ENCODE data around the gene ASAH2. TPM values are rescaled to one million over a fixed set of nuclear protein-coding genes. Genes with fewer than 3 reads are reported as not detected.
A peak's percentile ranks its signal among the peaks of the same experiment; 100 is the strongest.

The ASAH2 gene
- total RNA-seq, 2 donors from 2014 or later, result 0.60 to 3.9 TPM

DNA sequence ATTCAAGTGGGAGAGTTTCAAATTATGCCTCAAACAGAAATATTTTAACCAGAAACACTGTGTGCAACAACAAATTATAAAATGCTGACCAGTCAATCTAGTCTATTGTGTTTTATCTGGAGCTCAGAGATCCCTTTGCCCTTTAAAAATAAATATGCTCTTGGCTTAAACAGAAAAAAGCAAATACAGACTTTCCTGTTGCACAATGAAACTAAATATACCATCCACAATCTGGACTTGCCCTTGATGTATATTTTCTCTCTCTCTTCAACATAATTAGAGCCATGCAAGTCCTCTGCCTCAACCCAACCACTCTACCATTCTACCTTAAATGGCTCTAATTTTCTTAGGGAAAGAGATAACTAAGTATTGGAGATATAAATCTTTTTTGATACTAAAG lies 34.9 kb downstream of the ASAH2 start:
- Mint-ChIP-seq H3K27me3 (ENCODE audit: low read depth) (peaks cover 28% of the 10 kb centered on the region), H3K36me3 (ENCODE audit: insufficient read depth in 2 of 2) (no peaks in the 10 kb centered on the region), H3K9me3 (no peaks in the 10 kb centered on the region), H3K4me1 (ENCODE audit: low read depth) (no peaks in the 10 kb centered on the region), H3K27ac (no peak overlapping the region), H3K4me3 (no peak overlapping the region)
- no peak for DNase-seq
- ATAC-seq (replicated peaks in 1 of 2), result no peak

DNA sequence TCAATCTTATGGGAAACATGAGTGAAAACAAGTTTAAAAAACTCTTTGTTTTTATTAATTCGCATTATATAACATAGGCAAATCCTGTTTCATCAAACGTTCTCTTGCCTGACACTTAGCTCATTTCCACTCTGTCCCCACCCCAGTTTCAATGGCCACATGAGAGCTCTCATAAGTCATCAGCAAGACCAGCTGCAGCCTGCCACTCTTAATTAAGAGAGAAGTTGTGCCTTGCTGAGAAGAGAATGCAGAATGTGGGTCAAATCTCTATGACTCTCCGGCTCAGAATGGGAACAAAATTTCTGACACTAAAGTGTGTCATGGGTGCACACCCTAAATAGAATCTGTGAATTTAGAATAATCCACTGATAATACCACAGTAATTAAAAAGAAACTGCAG lies 39.6 kb downstream of the ASAH2 start:
- Mint-ChIP-seq H3K36me3 (ENCODE audit: insufficient read depth in 2 of 2) (no peaks in the 10 kb centered on the region), H3K4me1 (ENCODE audit: low read depth) (no peaks in the 10 kb centered on the region), H3K27ac (no peak overlapping the region), H3K27me3 (ENCODE audit: low read depth) (peaks cover 31% of the 10 kb centered on the region), H3K9me3 (no peaks in the 10 kb centered on the region), H3K4me3 (no peak overlapping the region)
- no peak for ATAC-seq (replicated peaks in 1 of 2)
- no peak for DNase-seq

DNA sequence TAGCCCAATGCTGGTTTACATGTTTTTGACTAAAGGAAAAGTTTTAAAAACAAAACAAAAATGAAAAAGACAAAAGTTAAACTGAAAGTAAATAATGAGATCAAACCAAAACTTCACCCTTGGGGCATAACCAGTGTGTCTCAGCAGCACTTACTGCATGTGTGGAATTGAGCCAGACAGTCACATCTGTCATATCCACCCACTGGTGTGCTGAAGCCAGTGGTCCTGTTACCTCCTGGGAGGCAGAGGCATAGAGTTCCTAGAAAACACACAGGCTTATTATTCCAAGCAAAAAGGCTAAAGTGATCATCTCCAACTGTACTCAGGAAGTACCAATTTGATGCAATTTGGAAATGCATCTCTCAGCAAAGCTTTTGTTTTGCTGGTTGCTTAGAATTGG lies 40.4 kb downstream of the ASAH2 start:
- Mint-ChIP-seq H3K4me3 (no peak overlapping the region), H3K36me3 (ENCODE audit: insufficient read depth in 2 of 2) (no peaks in the 10 kb centered on the region), H3K4me1 (ENCODE audit: low read depth) (no peaks in the 10 kb centered on the region)

More for the DNA sequence above, 40.4 kb downstream of the ASAH2 start:
- ATAC-seq (replicated peaks in 1 of 2), result peak in 1 of 2 donors; percentile 75
- Mint-ChIP-seq H3K27ac (no peak overlapping the region), H3K27me3 (ENCODE audit: low read depth) (peaks cover 35% of the 10 kb centered on the region), H3K9me3 (no peaks in the 10 kb centered on the region)
- no peak for DNase-seq

Other genes with a start within 250 kb of the ASAH2 start
- 10 to 100 TPM; 27.0 to 32.4 TPM for gene WASHC2A, start 183.6 kb downstream of the ASAH2 start, total RNA-seq